Spinal cord (tissue), 10 donors: Measurements from ENCODE around the gene PKD1. TPM values are rescaled to one million over a fixed set of nuclear protein-coding genes. Genes with fewer than 3 reads are reported as not detected.

Experiments
- DNase-seq, 6 donors: peaks; one replicate each; pipeline versions ENCODE4 v3.0.0 to v3.0.0-alpha.2; 2013 to 2015; ENCODE audit warnings: low spot score in 6 of 6, low read depth in 4 of 6
- H3K27ac ChIP-seq: one replicate; pipeline ENCODE4 v1.5.1; 2013; ENCODE audit warnings: low read depth, low read length, control low read depth
- H3K27me3 ChIP-seq: one replicate; pipeline ENCODE4 v1.6.1; 2013; ENCODE audit warnings: low read length; ENCODE audit not compliant: control insufficient read depth, insufficient read depth
- H3K36me3 ChIP-seq: one replicate; pipeline ENCODE4 v1.6.1; 2013; ENCODE audit warnings: low read length; ENCODE audit not compliant: control insufficient read depth, insufficient read depth
- H3K4me1 ChIP-seq: one replicate; pipeline ENCODE4 v1.6.1; 2013; ENCODE audit warnings: low read length; ENCODE audit not compliant: control insufficient read depth, insufficient read depth
- H3K4me3 ChIP-seq: one replicate; pipeline ENCODE4 v1.5.1; 2013; ENCODE audit warnings: low read depth, low read length, control low read depth
- H3K9me3 ChIP-seq: one replicate; pipeline ENCODE4 v1.6.1; 2013; ENCODE audit warnings: low read length; ENCODE audit not compliant: control insufficient read depth, insufficient read depth
- WGBS: methylation state at CpG from one replicate; pipeline ENCODE4 v1.1.5; 2013; ENCODE audit warnings: missing lambda C conversion rate; ENCODE audit not compliant: insufficient coverage; 5-methylcytosine and 5-hydroxymethylcytosine counted together
- polyA plus RNA-seq, 2 donors: library from polyadenylated mRNA; unstranded; fragments of 120-200 nt; gene quantifications; one replicate each; pipeline ENCODE4 v1.2.1, GENCODE V29; 2013; ENCODE audit not compliant: insufficient read length in 2 of 2
- total RNA-seq, 2 donors: library from RNA; depleted of rRNA in 1 of 2; stranded (reverse); fragments of 120-200 nt in 1 of 2; fragments of >200 nt in 1 of 2; gene quantifications; one replicate each; pipeline versions ENCODE4 v1.2.3 to v1.2.4, GENCODE V29; 2013 to 2014
- donor health status: healthy.

PKD1 gene
- total and polyA plus RNA-seq, 4 donors, result 68.1 to 289 (median 144) TPM

DNA sequence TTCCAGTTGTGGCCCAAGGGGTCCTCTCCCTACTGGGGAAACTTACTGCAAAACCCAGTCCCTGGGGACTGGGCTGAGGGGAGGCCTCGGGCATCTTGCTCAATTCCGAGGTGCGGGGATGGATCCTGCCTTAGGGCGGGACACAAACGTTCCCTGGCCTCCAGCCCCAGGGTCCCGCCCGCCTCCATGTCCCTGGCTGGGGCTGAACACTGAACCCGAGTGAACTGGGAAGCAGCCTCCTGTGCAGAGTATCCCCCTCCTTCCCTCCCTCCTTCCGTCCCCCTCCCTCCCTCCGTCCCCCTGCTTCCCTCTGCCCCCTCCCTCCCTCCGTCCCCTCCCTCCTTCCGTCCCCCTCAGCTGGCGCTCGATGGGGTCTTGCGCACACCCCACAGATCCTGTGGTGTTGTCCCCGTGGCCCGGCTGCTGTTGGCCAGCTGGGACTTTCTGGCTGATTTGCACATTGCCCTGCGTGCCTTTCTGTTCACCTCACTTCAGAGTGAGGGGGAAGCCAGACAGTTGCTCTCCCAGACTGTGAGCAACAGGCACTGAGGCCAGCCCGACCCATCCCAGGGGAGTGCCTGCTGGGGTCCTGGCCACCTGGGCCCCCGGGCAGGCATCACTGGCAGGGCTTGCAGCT, 25.3 kb upstream of the PKD1 start:
- Histone ChIP-seq H3K27ac (peak overlapping the region; percentile 47), H3K36me3 (peaks cover 82% of the 10 kb centered on the region), H3K9me3 (no peaks in the 10 kb centered on the region), H3K4me1 (peaks cover 64% of the 10 kb centered on the region), H3K27me3 (no peaks in the 10 kb centered on the region), H3K4me3 (no peak overlapping the region)
- 44% methylated on average over 15 of the region's 20 CpGs for WGBS
- no peak for DNase-seq

DNA sequence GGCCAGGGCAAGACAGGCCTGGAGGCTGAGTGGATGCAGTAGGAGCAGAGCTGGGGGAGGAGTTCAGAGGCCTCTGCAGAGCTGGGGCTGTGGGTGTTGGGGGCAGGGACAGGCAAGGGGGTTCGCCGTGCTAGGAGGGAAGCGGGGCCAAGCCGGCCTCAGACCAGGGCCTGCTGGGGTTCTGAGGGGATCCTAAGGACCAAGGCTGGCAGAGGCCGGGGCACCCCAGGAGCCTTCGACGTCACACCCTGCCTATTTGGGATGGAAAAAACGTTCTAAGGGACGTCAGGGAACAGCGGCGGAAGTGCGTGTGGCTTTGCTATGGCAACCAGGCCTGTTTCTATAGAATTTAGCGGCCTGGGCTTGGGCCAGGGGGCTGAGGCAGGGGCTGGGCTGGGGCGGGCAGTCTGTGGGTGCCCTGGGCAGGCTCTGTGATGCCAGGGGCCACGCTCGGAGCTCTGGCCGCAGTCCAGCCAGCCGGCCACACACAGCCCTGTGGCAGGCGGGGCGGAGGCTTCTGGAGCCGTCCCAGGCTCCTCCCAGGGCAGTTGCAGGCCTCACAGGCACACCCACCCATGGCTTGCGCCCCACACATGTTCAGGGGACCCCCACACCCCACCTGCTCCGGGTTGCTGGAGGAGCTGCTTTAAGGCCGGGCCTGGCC, 23.6 kb upstream of the PKD1 start:
- H3K27me3 ChIP-seq, result no peaks in the 10 kb centered on the region
- H3K4me3 ChIP-seq, result peak overlapping the region; percentile 21
- 39% methylated on average over 22 of the region's 24 CpGs for WGBS
- H3K9me3 ChIP-seq, result no peaks in the 10 kb centered on the region
- DNase-seq, result peak in 5 of 6 donors; percentile 51 to 88 (median 71)
- H3K36me3 ChIP-seq, result peaks cover 68% of the 10 kb centered on the region
- H3K27ac ChIP-seq, result peak overlapping the region; percentile 91
- peaks cover 68% of the 10 kb centered on the region for H3K4me1 ChIP-seq

DNA sequence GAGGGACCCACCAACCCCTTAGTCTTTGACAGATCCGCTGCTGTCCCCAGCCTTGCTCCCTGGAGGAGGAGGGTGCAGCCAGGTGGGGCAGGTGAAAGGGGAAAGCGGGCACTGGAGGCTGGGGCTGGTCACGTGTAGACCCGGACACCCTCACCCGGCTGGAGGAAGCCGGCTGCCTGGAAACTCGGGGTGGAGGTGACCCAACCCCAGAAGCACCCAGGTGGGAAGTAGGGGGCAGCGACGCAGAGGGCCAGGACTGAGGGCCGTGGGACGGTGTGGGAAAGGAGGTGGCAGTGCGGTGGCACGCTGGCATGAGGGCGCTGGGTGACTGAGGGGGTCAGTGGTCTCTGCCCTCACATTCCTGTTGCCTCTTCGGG, 22.6 kb upstream of the PKD1 start:
- H3K9me3 ChIP-seq, result no peaks in the 10 kb centered on the region
- DNase-seq, result no peak
- peaks cover 78% of the 10 kb centered on the region for H3K4me1 ChIP-seq
- no peak overlapping the region for H3K4me3 ChIP-seq
- WGBS, result 86% methylated on average over 14 of the region's 15 CpGs
- H3K36me3 ChIP-seq, result peaks cover 62% of the 10 kb centered on the region
- peak overlapping the region; percentile 91 for H3K27ac ChIP-seq
- no peaks in the 10 kb centered on the region for H3K27me3 ChIP-seq

GRCh38 chr16:2157480-2158261, 22.0 kb upstream of the PKD1 start:
- H3K27ac ChIP-seq, result peak overlapping the region; percentile 91
- H3K4me3 ChIP-seq, result no peak overlapping the region
- DNase-seq, result no peak
- H3K9me3 ChIP-seq, result no peaks in the 10 kb centered on the region
- 81% methylated on average over 21 of the region's 27 CpGs for WGBS
- peaks cover 62% of the 10 kb centered on the region for H3K36me3 ChIP-seq
- H3K27me3 ChIP-seq, result no peaks in the 10 kb centered on the region
- peaks cover 84% of the 10 kb centered on the region for H3K4me1 ChIP-seq

GRCh38 chr16:2156849-2157224, 21.1 kb upstream of the PKD1 start:
- WGBS, result 54% methylated on average over 4 of the region's 5 CpGs

GRCh38 chr16:2155977-2156848, 20.5 kb upstream of the PKD1 start:
- peak overlapping the region; percentile 83 for H3K27ac ChIP-seq
- WGBS, result 6% methylated on average over 35 of the region's 47 CpGs

More at GRCh38 chr16:2156849-2157224, 21.1 kb upstream of the PKD1 start:
- H3K4me1 ChIP-seq, result peaks cover 86% of the 10 kb centered on the region
- peaks cover 62% of the 10 kb centered on the region for H3K36me3 ChIP-seq
- H3K27me3 ChIP-seq, result no peaks in the 10 kb centered on the region
- no peaks in the 10 kb centered on the region for H3K9me3 ChIP-seq
- DNase-seq, result no peak
- peak overlapping the region; percentile 83 for H3K27ac ChIP-seq
- H3K4me3 ChIP-seq, result peak overlapping the region; percentile 62

GRCh38 chr16:2155091-2155950, 19.6 kb upstream of the PKD1 start, which contains the start of gene TRAF7:
Gene TRAF7, plus strand, starts transcription at chr16:2155782. Its CDS starts 8,139 bp downstream, at chr16:2163921.
- H3K4me3 ChIP-seq, result peak within 1 kb of the TSS; percentile 85
- H3K27me3 ChIP-seq, result no peaks in the 10 kb centered on the region
- under 1% methylated on average over 92 of the region's 94 CpGs for WGBS
- no peaks in the 10 kb centered on the region for H3K9me3 ChIP-seq
- peak within 1 kb of the TSS; percentile 83 for H3K27ac ChIP-seq
- peaks cover 66% of the 10 kb centered on the region for H3K36me3 ChIP-seq
- peak; percentile 100 for DNase-seq
- H3K4me1 ChIP-seq, result peaks cover 86% of the 10 kb centered on the region

More at GRCh38 chr16:2155977-2156848, 20.5 kb upstream of the PKD1 start:
- Histone ChIP-seq H3K27me3 (no peaks in the 10 kb centered on the region), H3K4me3 (peak overlapping the region; percentile 62), H3K4me1 (peaks cover 86% of the 10 kb centered on the region), H3K36me3 (peaks cover 62% of the 10 kb centered on the region), H3K9me3 (no peaks in the 10 kb centered on the region)
- DNase-seq, result peak in 2 of 6 donors; percentile 36 to 68

DNA sequence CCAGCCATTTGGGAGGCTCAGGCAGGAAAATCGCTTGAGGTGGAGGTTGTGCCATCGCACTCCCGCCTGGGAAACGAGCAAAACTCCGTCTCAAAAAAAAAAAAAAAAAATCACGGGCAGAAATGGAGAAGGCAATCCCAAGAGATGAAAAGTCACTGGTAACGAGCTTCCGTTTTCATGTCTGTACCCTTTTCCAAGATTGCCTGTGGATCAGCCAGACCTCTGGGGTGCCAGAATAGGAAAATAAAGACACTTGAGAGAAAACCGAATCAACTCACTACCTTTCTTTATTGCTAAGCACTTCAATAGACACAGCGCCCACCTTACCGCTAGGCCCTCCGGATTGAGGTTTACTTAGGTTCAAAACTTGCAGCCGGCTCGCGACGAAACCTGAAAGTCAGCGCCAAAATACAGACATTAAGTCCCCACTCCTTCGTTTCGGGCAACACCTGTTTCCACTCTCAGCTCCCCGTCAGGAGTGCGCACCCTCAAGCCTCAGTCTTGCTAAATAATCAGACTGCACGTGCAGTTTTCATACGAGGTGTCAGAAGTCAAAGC, 18.9 kb upstream of the PKD1 start:
- Histone ChIP-seq H3K4me3 (peak overlapping the region; percentile 85), H3K4me1 (peaks cover 86% of the 10 kb centered on the region), H3K27me3 (no peaks in the 10 kb centered on the region), H3K36me3 (peaks cover 66% of the 10 kb centered on the region), H3K9me3 (no peaks in the 10 kb centered on the region), H3K27ac (peak overlapping the region; percentile 33)
- 3% methylated on average over 22 of the region's 23 CpGs for WGBS
- no peak for DNase-seq
